Stimulated activated CD4-positive, alpha-beta T cell treated with anti-CD3 and anti-CD28 coated beads, Interleukin-12 subunit alpha, Interleukin-12 subunit beta, amount 100 ng/mL, for 48 hours (primary cell): Measurements from ENCODE around the gene MYO15B.
"Not testable (repeated sequence)": the region's sequence is repeated elsewhere in the genome, so short reads cannot be mapped to it uniquely, and the experiment has no call there.

Experiments
- DNase-seq, 3 donors: peaks; one replicate each; pipeline ENCODE4 v3.0.0-alpha.2; 2020; ENCODE audit warnings: low read depth in 2 of 3, low spot score in 1 of 3

Gene MYO15B

DNA sequence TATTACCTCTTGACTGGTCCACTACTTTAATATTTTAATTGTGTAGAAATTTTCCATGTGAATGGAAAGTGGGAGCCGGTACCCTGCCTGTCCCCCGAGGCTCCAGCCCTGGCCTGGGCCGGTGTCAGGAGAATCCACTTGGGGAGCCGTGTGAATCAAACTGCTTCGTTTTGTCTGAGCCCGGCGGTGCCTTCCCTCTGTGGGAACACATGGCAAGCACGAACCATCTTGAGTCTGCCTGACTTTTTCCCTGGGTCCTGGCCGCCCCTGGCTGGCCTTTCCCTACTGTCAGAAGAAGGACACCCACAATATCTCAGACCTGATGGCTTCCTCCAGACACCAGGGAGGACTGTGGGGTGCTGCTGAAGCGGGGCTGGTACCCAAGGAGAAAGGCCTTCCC lies 12.4 kb upstream of the MYO15B start:
- DNase-seq: no peak

DNA sequence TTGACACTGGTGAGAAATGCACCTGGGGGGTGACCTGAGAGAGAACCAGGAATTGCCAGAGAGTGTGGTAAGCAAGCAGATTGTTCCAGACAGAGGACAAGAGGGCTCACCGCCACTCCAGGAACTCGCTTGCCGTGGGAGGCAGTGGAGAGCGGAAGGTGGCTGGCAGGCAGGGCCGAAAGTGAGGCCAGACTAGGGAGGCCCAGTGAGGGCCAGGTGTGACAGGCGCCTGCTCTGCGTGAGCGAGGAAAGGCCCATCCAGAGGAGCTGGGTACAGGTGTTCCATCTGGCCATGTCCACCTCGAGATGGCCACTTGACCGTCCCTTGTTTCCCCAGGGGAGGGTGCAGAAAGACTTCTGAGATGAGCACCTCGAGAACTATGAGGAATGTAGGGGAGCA lies 11.9 kb upstream of the MYO15B start:
- no peak for DNase-seq

DNA sequence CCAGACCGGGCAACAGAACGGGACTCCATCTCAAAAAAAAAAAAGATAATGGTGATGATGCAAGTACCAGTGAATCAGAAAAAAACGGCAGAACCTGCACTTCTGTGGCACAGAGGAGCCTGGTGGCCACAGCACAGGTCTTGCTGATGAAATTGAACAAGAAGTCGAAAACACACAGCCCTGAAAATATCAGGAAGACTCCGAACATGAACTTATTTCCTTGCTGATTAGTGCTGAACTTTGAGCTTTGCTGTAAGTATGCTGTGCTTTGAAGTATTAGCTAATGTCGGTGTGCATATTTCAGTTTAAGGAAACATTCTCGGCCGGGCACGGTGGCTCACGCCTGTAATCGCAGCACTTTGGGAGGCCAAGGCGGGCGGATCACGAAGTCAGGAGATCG lies 10.9 kb upstream of the MYO15B start:
- DNase-seq: no peak

DNA sequence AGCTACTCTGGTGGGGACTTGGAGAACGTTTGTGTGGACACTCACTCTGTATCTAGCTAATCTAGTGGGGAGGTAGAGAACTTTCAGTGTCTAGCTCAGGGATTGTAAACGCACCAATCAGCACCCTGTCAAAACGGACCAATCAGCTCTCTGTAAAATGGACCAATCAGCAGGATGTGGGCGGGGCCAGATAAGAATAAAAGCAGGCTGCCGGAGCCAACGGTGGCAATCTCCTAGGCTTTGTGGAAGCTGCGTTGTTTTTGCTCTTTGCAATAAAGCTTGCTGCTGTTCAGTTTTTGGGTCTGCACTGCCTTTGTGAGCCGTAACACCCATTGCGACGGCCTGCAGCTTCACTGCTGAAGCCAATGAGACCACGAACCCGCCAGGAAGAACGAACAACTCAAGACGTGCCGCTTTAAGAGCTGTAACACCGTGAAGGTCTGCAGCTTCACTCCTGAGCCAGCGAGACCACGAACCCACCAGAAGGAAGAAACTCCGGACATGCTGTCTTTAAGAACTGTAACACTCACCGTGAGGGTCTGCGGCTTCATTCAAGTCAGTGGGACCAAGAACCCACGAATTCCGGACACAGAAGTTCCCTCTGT lies 6.4 kb upstream of the MYO15B start:
- peak; percentile 20 to 53 (median 39) for DNase-seq

DNA sequence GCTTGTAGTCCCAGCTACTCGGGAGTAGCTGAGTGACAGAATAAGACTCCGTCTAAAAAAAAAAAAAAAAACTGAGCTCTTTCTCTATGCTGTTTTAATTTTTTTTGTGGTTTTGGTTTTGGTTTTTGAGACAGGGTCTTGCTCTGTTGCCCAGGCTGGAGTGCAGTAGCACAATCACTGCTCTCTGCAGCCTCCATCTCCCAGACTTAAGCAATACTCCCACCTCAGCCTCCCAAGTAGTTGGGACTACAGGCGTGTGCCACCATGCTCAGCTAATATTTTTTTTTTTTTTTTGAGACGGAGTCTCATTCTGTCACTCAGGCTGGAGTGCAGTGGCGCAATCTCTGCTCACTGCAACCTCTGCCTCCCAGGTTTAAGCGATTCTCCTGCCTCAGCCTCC lies 4.4 kb upstream of the MYO15B start:
- not testable (repeated sequence) for DNase-seq

DNA sequence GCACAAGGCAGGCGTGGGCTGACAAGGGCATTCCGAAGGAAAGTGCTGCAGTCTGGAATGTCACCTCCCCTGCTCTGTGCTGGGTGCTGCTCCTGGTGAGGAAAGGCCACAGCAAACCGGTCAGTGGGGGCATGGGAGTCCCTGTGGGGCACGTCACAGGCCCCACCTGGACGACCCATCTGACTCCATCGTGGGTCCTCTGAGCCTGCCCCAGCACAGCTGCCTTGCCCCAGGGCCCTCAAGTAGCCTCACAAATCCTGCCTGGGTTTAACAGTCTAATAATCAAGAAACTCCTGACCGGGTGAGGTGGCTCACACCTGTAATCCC lies 2.8 kb upstream of the MYO15B start:
- DNase-seq: no peak

DNA sequence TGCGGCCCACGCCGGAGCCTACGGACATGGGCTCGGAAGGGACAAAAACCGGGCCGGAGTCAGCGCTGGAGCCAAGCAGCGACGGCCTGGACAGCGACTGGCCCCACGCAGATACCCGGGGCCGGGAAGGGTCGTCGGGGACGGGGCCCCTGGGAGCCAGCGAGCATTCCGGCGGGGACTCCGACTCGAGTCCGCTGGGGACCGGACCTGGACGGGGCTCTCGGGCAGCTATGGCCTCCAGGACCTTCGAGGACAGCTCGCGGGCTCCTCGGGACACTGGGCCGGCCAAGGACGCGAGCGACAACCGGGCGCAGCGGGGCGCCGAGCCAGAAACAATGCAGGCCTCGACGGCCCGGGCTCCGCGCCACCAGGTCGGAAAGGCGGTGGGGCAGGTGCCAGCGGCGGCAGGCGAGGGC lies 1.0 kb downstream of the MYO15B start:
- DNase-seq: no peak

DNA sequence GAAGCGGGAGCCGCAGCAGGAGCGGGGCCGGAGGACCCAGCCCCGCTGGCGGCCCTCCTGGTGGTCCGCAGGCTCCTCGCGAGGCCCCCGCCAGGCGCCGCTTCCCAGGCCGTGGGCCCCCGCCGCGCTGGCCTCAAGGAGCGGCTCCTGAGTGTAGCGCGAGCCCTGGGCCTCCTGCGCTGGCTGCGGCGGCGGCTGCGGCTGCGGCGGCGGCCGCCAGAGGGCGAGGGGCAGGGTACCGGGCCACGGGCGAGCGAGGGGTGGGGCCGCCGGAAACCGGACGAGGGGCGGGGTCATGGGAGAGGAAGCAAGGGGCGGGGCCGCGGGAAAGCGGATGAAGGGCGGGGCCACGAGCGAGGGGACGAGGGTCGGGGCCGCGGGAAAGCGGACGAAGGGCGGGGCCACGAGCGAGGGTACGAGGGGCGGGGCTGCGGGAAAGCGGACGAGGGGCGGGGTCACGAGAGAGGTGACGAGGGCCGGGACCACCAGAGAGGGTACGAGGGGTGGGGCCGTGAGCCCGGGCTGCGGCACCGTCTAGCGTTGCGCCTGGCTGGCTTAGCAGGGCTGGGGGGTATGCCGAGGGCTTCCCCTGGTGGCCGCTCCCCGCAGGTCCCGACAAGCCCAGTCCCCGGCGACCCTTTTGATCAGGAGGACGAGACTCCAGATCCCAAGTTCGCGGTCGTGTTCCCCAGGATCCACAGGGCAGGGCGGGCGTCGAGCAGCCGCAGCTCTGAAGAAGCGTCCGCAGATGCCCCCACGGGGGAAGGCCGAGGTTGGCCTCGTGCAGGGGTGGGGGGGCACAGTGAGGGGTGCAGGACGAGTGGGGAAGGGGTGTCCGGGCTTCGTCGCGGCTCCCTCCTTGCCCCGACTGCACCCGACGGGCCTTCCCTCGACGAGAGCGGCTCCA lies 1.7 kb downstream of the MYO15B start:
- DNase-seq: peak; percentile 92 to 98 (median 93)

DNA sequence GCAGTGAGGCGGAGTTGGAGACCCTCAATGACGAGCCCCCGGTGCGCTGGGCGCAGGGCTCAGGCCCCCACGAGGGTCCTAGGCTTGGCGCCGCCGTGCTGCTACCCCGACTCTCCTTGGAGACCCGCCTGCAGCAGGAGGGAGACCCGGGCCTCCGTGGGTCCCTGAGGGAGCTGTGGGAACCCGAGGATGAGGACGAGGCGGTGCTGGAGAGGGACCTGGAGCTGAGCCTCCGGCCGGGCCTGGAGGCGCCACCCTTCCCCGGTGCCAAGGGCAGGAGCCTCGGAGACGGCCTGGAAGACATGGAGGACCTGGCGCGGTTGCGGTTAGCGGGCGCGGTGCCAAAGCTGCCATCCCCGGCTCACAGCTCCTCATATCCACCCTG lies 2.3 kb downstream of the MYO15B start:
- no peak for DNase-seq

DNA sequence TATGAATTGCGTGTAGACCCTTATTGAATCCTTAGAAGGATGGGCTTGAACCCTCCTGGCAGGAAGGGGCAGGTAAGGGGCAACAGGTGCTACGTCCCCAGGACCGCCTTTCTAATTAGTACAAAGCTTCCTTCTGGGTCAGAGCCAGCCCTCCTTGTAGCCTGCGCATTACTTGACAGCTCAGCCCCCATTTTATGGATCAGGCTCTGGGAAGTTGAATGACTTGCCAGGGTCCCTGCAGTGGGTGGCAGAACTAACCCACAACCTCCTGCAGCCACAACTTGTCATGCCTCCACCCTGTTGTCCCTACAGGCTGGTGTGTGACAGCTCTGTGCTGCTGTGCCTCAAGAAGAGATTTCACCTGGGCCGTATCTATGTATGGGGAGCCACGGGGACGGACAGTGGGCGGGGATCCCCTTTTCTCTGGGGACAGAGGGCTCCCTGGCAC lies 2.7 kb downstream of the MYO15B start:
- no peak for DNase-seq

DNA sequence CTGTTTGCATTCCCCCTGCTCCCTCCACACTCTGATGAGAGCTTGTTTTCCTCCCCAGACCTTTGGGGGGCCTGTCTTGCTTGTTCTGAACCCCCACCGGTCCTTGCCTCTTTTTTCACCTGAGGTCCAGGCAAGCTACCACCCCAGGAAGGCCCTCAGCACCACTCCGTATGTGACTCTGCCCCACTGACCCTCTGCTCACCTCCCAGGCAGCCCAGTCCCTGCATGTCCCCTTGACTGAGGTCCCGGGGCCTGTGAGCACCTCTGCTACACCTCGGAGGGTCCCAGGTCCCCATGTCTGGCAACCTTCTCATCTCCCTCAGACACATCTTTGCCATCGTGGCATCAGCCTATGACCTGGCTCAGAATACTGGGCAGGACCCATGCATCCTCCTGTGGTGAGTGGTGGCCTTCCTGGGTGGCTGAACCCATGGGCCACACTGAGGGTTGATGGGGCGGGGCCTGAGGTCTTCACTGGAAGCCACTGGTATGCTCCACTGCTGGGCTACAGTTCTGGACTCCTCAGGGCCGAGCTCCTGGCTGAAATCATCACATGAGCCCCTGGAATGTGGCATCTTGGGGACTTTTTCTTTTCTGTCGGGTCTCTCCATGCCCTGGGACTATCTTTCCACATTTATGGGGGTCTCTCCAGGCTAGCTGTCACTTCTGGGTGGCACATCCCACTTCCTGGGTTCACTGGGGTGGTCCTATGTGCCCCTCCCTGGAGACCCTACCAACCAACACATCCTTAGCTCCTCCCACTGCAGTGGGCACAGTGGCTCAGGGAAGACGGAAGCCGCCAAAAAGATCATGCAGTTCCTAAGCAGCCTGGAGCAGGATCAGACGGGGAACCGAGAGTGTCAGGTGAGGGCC lies 3.5 kb downstream of the MYO15B start:
- no peak for DNase-seq

DNA sequence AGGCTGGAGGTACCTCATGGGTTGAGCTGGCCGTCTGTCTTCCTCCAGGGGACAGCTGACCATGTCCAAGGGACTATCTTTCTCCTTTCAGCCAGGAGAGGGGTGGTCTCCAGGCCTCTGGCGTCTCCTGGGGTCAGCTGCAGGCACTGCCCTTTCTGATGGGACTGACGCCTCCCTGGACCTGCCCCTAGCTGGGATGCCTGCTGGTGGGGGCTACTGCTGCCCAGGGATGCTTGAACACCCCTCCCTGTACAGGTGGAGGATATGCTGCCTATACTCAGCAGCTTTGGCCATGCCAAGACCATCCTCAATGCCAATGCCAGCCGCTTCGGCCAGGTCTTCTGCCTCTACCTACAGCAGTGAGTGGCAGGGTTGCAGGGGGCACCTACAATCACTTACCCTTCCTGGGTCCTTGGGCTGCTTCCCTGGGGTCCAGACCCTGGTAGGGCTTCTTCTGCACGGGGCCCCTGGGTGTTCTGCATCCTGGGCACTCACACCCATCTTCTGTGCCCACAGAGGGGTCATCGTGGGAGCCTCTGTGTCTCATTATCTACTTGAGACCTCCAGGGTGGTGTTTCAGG lies 4.2 kb downstream of the MYO15B start:
- DNase-seq: no peak

DNA sequence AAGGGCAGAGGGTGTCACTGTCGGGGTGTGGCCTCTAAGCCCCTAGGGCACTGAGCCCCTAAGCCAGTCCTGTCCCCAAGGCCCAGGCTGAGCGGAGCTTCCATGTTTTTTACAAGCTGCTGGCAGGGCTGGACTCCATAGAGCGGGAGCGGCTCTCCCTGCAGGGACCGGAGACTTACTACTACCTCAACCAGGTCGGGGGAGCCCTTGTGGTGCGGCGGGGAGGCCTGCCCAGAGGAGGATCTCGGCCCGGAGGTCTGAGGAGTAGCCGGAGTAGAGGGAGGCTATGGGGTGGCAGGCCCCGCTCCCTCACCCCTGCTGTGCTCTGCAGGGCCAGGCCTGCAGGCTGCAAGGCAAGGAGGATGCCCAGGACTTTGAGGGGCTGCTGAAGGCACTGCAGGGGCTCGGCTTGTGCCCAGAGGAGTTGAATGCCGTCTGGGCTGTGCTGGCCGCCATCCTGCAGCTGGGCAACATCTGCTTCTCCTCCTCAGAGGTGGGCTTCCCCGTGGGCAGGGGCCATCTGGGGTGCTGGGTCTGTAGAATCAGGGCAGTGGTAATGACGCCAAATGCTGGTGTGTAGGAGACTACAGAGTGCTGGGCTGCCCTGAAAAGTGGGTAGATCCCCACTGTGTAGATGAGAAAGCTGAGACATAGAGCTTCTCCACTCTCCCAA lies 4.9 kb downstream of the MYO15B start:
- DNase-seq: no peak

DNA sequence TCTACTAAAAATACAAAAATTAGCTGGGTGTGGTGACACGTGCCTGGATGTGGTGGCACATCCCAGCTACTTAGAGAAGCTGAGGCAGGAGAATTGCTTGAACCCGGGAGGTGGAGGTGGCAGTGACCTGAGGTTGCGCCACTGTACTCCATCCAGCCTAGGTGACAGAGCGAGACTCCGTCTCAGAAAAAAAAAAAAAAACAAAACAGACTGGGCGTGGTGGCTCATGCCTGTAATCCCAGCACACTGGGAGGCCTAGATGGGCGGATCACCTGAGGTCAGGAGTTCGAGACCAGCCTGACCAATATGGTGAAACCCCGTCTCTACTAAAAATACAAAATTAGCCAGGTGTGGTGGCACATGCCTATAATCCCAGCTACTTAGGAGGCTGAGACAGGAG lies 5.8 kb downstream of the MYO15B start:
- not testable (repeated sequence) for DNase-seq

DNA sequence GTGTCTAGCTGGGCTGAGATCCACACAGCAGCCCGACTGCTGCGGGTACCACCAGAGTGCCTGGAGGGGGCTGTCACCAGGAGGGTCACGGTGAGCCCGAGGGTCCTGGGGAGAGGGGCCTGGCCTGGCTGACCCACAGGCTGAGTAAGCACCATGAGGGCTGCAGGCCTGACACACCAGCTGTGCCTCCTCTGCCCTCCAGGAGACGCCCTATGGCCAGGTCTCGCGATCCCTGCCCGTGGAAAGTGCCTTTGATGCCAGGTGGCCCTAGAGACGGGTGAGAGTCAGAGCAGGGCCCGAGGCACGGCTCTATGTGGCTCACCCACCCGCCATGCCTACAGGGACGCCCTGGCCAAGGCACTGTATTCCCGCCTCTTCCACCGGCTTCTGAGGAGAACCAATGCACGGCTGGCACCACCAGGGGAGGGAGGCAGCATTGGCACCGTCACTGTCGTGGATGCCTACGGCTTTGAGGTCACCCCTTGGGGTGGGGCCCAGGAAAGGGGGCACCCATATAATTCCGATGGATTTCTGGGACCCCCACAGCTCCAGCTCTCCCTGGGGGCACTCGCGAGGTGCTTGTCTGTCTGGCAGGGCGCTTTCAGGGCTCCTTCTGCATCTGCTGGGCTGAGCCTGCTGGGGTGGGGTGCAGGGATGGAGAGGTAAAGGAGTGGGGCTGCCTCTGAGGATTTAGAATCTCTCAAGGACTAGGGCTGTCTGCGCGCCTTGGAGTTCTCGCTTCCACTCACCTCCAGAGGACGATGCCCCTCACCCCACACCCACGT lies 7.1 kb downstream of the MYO15B start:
- no peak for DNase-seq

DNA sequence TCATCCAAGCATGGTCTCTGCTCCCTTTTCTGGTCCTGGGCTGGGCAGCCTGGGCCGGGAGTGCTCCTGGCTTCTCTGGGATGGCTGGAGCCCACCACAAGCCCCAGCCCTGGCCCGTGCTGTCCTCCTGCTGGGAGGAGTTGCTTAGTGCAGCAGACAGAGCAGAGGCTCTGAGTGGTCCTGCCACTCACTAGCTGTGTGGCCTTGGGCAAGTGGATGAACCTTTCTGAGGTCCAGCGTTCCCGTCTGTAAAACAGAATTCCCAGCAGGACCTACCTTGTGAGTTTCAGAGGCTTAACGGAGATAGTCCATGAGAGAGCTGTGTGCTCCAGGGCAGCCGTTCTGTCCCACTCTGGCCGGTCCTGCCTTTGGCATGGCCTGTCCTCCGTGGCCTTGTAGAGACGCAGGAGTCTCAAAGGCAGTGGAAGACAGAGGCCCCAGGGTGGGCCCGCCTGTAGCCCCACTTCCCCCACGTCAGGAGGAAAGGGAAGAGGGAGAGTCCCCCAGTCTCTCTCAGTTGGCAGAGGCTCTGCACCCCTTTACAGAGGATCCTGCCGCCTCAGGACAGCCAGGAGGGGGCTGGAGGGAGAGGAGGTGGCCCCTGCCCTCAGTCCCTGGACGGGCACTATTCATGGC lies 7.8 kb downstream of the MYO15B start:
- DNase-seq: no peak

DNA sequence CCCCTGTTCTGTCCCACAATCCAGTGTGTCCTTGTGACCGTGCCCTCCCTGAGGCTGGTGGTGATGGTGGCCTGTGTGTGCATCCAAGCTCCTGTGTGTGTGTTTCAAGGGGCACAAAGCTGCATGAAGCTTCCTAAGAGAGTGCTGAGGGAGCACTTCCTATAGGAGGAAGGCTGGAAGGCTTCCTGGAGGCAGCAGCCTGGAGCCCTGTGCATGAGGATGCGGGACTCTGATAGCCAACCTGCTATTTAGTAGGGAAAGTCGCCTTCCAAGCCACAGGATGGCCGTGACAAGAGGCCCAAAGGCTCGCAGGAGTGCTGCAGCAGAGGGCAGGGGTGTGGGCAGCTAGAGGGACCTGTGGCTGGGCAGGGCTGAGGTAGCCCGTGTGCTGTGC lies 8.3 kb downstream of the MYO15B start:
- no peak for DNase-seq

DNA sequence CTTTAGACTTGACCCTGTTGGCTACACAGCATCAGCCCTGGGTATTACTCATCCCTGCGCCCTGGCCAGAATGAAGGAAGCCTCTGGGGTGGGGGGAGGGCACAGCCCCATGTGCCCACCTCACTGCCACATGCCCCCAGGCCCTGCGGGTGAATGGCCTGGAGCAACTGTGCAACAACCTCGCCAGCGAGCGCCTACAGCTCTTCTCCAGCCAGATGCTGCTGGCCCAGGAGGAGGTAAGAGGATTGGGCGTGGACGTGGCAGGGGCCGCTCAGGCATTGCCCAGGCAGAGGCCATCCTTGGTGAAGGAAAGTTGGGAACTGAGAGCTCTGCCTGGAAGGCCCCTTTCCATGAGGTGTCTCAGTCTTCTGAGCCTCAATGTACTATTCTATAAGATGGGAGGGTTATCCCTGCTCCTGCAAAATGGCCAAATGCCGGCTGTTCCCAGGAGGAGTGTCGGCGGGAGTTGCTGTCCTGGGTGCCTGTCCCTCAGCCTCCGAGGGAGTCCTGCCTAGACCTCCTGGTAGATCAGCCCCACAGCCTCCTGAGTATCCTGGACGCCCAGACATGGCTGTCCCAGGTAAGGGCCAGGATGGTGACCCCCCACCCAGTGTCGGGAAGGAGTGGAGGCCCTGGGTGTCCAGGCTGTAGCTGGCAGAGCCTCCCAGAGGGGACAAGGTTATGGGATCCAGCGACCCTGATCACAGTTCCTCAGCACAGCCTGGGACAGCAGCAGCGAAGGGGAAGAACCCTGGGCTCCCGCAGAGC lies 8.9 kb downstream of the MYO15B start:
- DNase-seq: no peak
